CD4-positive, alpha-beta T cell treated with Interleukin-15 for 4 hours (primary cell): ENCODE measurements around the gene SPRYD3.
A peak's percentile ranks its signal among the peaks of the same experiment; 100 is the strongest.
"Not testable (repeated sequence)": the region's sequence is repeated elsewhere in the genome, so short reads cannot be mapped to it uniquely, and the experiment has no call there.

Experiments
- DNase-seq: peaks from one replicate; pipeline ENCODE4 v3.0.0-alpha.2; 2020; ENCODE audit warnings: low spot score

The SPRYD3 gene, protein sequence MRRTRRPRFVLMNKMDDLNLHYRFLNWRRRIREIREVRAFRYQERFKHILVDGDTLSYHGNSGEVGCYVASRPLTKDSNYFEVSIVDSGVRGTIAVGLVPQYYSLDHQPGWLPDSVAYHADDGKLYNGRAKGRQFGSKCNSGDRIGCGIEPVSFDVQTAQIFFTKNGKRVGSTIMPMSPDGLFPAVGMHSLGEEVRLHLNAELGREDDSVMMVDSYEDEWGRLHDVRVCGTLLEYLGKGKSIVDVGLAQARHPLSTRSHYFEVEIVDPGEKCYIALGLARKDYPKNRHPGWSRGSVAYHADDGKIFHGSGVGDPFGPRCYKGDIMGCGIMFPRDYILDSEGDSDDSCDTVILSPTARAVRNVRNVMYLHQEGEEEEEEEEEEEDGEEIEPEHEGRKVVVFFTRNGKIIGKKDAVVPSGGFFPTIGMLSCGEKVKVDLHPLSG

GRCh38 chr12:53079226-53080117, at the start of gene SPRYD3:
Gene SPRYD3 (minus strand): TSS chr12:53079390. CDS start chr12:53079333, 57 bp downstream.
- peak; percentile 98 for DNase-seq

DNA sequence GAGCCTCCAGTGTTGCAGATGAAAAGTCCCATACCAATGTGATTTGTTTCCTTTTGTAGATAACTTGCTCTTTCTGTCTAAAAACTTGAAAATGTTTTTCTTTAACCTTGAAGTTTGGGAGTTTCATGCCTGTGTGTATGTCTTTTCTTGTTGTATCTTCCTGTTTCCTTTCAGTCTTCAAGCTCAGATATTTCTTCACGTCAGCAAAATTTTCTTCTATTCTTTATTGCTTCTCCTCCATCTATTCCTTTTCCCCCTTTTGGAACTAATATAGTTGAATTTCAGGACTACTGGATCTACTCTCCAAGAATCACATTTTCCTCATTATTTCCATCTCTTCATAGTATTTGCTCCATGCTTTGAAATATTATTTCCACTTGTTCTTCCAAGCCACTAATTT, 48.0 kb upstream of the SPRYD3 start:
- no peak for DNase-seq

- no peak for DNase-seq
These were observed 45.1 kb upstream of the SPRYD3 start for GRCh38 chr12:53124352-53124723.

DNA sequence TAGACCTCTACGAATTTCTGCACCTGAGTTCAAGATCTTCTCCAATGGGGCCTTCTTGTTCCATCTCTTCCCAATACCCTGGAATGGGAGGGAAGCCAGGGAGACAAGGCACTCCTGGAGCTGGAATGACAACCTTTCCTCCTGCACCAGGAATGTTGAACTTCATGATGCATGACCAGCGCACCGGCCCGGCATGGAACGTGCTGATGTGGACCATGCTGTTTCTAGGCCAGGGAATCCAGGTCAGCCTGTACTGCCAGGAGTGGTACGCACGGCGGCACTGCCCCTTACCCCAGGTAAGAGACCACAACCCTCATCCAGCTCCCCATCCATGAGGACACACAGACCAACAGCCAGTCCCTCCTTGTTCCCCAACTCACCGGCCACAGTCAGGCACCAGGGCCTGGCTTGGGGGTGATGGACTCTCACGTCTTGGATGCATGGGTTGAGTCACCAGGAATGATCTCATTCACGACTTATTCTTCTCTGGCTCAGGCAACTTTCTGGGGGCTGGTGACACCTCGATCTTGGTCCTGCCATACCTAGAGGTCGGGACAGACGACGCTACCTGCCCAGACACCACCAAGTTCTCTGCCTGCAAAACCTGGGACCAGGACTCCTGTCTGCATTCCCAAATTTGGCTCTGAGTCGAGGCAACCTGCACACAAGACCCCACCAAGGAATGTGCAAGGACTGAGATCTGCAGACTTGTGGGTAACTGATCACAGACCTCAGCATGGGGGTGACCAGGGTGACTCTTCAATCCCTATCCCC, 44.6 kb upstream of the SPRYD3 start:
- DNase-seq, result no peak

GRCh38 chr12:53122961-53123468, 43.8 kb upstream of the SPRYD3 start:
- DNase-seq, result no peak

GRCh38 chr12:53120685-53121525, 41.7 kb upstream of the SPRYD3 start:
- DNase-seq, result no peak

DNA sequence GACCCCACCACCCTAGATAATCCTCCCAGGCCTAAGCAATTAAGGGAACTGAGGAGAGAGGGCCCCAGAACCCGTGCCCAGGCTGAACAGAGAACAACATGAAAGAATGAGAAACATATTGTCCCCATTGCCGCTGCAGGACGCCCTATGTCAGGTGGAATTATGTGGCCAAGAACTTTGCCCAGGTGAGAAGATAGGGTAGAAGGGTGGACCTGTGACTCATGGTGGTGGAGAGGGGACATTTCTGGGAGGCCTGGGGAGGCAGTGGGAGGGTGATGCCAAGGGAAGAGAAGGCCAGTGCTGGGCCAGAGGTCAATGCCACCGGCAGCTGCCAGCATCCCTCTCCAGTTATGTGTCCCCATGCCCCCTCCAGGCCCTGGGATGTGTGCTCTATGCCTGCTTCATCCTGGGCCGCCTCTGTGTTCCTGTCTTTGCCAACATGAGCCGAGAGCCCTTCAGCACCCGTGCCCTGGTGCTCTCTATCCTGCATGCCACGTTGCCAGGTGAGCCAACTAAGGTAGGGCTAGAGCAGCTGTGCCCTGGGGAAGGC, 39.6 kb upstream of the SPRYD3 start:
- no peak for DNase-seq

- no peak for DNase-seq
These were observed 36.9 kb upstream of the SPRYD3 start for GRCh38 chr12:53115891-53116648.

DNA sequence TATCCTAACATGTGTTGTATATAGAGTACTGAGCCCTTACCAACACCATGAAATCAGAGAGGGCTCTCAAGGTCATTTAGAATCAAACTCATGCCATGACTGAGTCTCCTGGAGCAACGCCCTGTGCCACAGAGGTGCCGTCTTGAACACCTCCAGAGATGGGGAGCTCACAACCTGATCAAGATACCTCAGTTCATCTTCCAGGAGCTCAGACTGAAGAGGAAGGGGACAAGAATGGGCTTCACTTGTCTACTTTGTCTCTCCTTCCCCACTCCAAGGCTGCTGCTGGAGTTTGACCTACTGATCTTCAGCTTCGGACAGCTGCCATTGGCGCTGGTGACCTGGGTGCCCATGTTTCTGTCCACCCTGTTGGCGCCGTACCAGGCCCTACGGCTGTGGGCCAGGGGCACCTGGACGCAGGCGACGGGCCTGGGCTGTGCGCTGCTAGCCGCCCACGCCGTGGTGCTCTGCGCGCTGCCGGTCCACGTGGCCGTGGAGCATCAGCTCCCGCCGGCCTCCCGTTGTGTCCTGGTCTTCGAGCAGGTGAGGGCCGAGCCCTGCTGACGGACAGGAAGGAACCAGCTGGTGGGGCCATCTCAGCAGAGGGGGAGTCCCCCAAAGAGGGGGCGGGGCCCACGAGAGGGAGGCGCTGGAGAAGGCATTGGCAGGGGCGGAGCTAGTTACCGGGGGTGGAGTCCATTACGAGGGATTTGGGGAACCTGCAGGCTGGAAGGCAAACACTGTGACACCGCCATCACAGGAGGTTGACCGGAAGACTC, 36.1 kb upstream of the SPRYD3 start:
- DNase-seq, result no peak

GRCh38 chr12:53113951-53114350, 34.8 kb upstream of the SPRYD3 start:
- DNase-seq, result no peak

- DNase-seq, result no peak
These were observed 34.0 kb upstream of the SPRYD3 start for GRCh38 chr12:53113136-53113705.

DNA sequence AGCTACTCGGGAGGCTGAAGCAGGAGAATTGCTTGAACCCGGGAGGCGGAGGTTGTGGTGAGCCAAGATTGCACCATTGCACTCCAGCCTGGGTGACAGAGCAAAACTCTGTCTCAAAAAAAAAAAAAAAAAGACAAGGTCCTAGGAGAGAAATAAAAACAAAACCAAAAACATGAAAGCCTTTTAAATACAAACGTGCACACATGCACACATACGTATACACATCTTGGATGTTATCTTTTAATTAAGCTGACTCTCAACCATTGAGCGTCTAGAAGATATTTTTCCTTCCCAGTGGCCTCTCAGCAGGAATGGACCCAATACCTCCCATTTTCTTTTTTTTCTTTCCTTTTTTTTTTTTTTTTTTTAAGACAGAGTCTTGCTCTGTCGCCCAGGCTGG, 33.2 kb upstream of the SPRYD3 start:
- not testable (repeated sequence) for DNase-seq

- DNase-seq, result no peak
These were observed 27.9 kb upstream of the SPRYD3 start for GRCh38 chr12:53107122-53107521.

GRCh38 chr12:53105712-53106439, 26.7 kb upstream of the SPRYD3 start:
- DNase-seq, result no peak

DNA sequence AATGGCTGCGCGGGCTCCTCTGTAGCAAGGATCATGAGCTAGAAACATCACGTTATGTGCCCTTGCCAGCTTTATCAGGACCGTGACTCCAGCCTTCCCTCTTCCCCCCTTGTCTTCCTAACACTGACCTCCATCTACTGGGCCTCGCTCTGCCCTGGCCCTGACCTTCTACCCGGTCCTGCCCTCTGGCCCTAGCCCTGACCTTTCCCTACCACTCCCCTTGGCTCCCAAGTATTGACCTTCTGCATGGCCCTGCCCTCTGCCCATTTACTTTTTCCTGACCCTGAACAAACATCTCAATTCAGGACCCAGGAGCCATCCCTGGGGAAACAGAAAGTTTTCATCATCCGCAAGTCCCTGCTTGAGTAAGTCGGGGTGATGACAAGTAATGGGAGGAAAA, 26.1 kb upstream of the SPRYD3 start:
- no peak for DNase-seq

GRCh38 chr12:53103860-53104305, 24.7 kb upstream of the SPRYD3 start:
- no peak for DNase-seq

DNA sequence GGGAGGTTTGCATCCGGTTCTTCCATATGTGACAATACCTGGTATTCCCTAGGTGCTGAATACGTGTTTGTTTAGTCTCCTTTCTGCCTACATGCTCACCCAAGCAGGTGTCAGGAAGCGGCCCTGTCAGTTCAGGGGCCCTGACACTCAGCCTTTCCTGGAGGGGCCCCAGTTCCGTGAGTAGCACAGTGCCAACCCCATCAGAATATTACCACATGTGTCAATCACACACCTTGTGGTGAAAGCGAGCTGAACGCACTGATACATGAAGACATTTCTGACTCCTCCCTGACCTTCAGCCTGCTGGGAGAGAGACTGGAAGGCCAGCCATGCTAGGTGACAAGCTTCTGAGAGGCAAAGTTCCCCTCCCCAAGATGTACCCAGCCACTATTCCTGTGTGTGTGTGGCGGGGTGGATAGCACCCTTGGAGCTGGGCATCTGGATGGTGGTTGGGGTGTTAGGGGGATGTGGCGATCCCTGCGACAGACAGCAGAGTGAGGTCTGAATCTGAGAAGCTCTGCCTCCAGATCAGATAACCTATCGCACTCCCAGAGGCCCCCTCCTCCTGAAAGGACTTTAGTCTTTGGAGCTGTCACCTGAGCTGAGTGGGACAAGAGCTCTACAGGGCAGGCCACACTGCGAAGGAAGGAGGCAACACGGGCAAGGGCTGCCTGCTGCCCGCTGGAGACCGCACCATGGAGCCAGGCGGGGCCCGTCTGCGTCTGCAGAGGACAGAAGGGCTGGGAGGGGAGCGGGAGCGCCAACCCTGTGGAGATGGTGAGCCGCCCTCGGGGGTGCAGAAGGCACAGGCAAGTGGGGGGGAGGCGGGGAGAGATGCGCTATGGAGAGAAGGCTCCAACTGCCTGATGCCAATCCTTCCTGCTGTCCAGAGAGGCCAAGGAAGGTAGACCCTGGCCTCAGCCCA, 24.0 kb upstream of the SPRYD3 start, which contains the start of gene SOAT2:
TSS of gene SOAT2 (plus strand) at position 604 of the 925 bp plus-strand sequence. CDS start at position 696, 92 bp downstream.
- DNase-seq, result peak; percentile 65
